Heart right ventricle (tissue), 16 donors: Measurements from ENCODE around the gene TAF5. TPM values are rescaled to one million over a fixed set of nuclear protein-coding genes. Genes with fewer than 3 reads are reported as not detected.
"Not testable (repeated sequence)": the region's sequence is repeated elsewhere in the genome, so short reads cannot be mapped to it uniquely, and the experiment has no call there.

Experiments
- ATAC-seq, 8 donors: fragments of 200-7000 bp; cut with Tn5 transposase; one replicate each; pipeline ENCODE4 v1.9.1; 2020; ENCODE audit warnings: mild to moderate bottlenecking in 8 of 8, moderate library complexity in 8 of 8, moderate number of reproducible peaks in 1 of 8
- DNase-seq, 2 donors: peaks; one replicate each; pipeline ENCODE4 v3.0.0-alpha.2; 2020
- H3K27ac ChIP-seq, 10 donors: fragments of 200-600 bp; sonication (generic) in 2 of 10; one replicate each; pipeline versions ENCODE4 v1.5.0 to v1.8.0; 2020 to 2022; ENCODE audit warnings: mild to moderate bottlenecking in 3 of 10
- H3K27me3 ChIP-seq, 7 donors: fragments of 200-600 bp; one replicate each; pipeline ENCODE4 v1.8.0; 2021 to 2022; ENCODE audit warnings: mild to moderate bottlenecking in 2 of 7
- H3K36me3 ChIP-seq, 9 donors: fragments of 200-600 bp; sonication (generic) in 1 of 9; one replicate each; pipeline versions ENCODE4 v1.5.0 to v1.8.0; 2020 to 2022; ENCODE audit warnings: mild to moderate bottlenecking in 2 of 9
- H3K4me1 ChIP-seq, 9 donors: fragments of 200-600 bp; sonication (generic) in 1 of 9; one replicate each; pipeline versions ENCODE4 v1.5.0 to v1.8.0; 2020 to 2022; ENCODE audit warnings: mild to moderate bottlenecking in 4 of 9
- H3K4me3 ChIP-seq, 10 donors: fragments of 200-600 bp; sonication (generic) in 2 of 10; one replicate each; pipeline versions ENCODE4 v1.5.0 to v1.8.0; 2020 to 2022; ENCODE audit warnings: mild to moderate bottlenecking in 7 of 10, moderate library complexity in 2 of 10
- H3K9me3 ChIP-seq, 11 donors: fragments of 200-600 bp in 10 of 11; sonication (generic) in 2 of 11; one replicate each; pipeline versions ENCODE4 v1.5.0 to v1.8.0; 2013 to 2022; ENCODE audit warnings: mild to moderate bottlenecking in 2 of 11, control low read depth in 1 of 11, moderate library complexity in 1 of 11
- WGBS, 2 donors: extraction: QIAGEN DNeasy Blood & Tissue Kit; methylation state at CpG; one replicate each; pipeline ENCODE4 v1.1.7; 2013; ENCODE audit warnings: inconsistent platforms in 1 of 2; 5-methylcytosine and 5-hydroxymethylcytosine counted together
- intact Hi-C, 10 donors: fragments of 100-400 bp; cut with DNase I; formaldehyde crosslinking; loops; one replicate each; pipeline versions ENCODE4 v1.11.1 to v1.14.2; 2022
- polyA plus RNA-seq, 2 donors: library from polyadenylated mRNA; stranded (reverse); fragments of 200-250 nt; gene quantifications; one replicate each; pipeline ENCODE4 v1.2.3, GENCODE V29; 2013
- total RNA-seq, 10 donors: library from RNA; stranded (reverse); fragmentation: NEBNext Ultra II Directional in 3 of 10; extraction: Animal tissue kit (Norgen Biotek cat#: 25700) in 3 of 10; gene quantifications; one replicate each; pipeline versions ENCODE4 v1.2.1 to v1.2.4, GENCODE V29; 2021 to 2023
- TF ChIP-seq, protein P1 (sequence below), 9 donors: fragments of 200-600 bp; sonication (generic) in 2 of 9; IDR thresholded peaks; one replicate each; pipeline versions ENCODE4 v1.5.0 to v1.8.0; 2021 to 2022; ENCODE audit warnings: antibody characterized with exemption in 9 of 9, mild to moderate bottlenecking in 5 of 9, moderate library complexity in 1 of 9
- donor health status: Arrhythmogenic right ventricular cardiomyopathy.
- donor health status: ischemic (EF 13 %, LVEDD 7.1; RV severe dilation, severe dysfunction).
- donor health status: healthy with polysubstance abuse.
- donor health status: DM: no; HTN: yes; CAD: no.
- donor health status: DM: no; HTN: no; CAD: no.
- donor health status: ischemic (EF 25% LVEDD 6.9; RV normal size, moderate dysfunction).
- donor health status: ischemic (EF 25% LVEDD 5.7; RV mildly dilated, moderate dysfunction).
- donor health status: healthy.
- donor health status: DM: yes; HTN: yes; CAD: no.
- donor health status: Ischemic cardiomyopathy.
- donor health status: ischemic (EF 35%, LVEDD 5.7; RV mildly dilated, moderate dysfunction).
- donor health status: nonischemic (EF 11% LVEDD 7.7; RV severe dilation, severe dysfunction).
- donor health status: DM: yes; HTN: yes; CAD: no.
- donor health status: PGD.
- donor health status: ischemic (EF 29% LVEDD 5.4; RV normal size, mild dysfunction).
- donor health status: nonischemic (EF 23%, LVEDD 6.1; RV moderate dilation, normal function).

Gene TAF5
- total and polyA plus RNA-seq, 12 donors: 1.5 to 3.8 (median 2.1) TPM

DNA sequence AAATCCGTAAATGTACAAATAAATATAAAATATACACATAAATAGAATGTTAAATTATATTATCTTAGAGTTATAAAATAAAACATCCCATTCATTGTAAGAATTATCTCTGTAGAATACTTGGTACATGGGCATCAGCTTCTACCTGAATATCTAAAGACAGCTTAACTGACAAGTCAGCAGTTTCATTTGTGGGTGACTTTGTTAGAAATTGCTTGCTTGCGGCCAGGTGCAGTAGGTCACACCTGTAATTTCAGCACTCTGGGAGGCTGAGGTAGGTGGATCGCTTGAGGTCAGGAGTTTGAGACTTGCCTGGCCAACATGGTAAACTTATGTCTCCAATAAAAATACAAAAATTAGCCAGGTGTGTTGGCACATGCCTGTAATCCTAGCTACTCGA, 31.4 kb upstream of the TAF5 start:
- ATAC-seq: no peak

DNA sequence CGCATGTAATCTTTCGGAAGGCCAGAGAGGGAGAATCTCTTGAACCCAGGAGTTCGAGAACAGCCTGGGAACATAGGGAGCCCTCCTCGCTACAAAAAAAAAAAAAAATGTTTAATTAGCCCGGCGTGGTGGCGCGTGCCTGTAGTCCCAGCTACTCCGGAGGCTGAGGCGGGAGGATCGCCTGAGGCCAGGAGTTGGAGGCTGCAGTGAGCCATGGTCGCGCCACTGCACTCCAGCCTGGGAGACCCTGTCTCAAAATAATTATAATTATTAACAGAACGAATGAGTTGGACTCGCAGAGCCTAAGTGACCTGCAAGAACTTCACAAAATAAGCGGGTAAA, 17.6 kb upstream of the TAF5 start:
- Histone ChIP-seq H3K27me3 (no peaks in the 10 kb centered on the region), H3K4me1 (peaks cover 0 to 21% (median 11%) of the 10 kb centered on the region in 9 donors), H3K4me3 (peak overlapping the region; percentile 60 to 99 (median 80)), H3K9me3 (no peaks in the 10 kb centered on the region), H3K36me3 (peaks cover 0 to 40% (median 19%) of the 10 kb centered on the region in 9 donors), H3K27ac (peak overlapping the region in 9 of 10 donors; percentile 68 to 90 (median 83))
- WGBS, 2 donors: 55 to 60% methylated on average over 16 of the region's 16 CpGs
- DNase-seq (no peak), ATAC-seq (peak in 2 of 8 donors; percentile 5 to 9)
- intact Hi-C loops: no loop called here
- TF ChIP-seq, protein P1, sequence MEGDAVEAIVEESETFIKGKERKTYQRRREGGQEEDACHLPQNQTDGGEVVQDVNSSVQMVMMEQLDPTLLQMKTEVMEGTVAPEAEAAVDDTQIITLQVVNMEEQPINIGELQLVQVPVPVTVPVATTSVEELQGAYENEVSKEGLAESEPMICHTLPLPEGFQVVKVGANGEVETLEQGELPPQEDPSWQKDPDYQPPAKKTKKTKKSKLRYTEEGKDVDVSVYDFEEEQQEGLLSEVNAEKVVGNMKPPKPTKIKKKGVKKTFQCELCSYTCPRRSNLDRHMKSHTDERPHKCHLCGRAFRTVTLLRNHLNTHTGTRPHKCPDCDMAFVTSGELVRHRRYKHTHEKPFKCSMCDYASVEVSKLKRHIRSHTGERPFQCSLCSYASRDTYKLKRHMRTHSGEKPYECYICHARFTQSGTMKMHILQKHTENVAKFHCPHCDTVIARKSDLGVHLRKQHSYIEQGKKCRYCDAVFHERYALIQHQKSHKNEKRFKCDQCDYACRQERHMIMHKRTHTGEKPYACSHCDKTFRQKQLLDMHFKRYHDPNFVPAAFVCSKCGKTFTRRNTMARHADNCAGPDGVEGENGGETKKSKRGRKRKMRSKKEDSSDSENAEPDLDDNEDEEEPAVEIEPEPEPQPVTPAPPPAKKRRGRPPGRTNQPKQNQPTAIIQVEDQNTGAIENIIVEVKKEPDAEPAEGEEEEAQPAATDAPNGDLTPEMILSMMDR (IDR thresholded peaks at IDR 0.05): no peak

More for the DNA sequence above, 31.4 kb upstream of the TAF5 start:
- TF ChIP-seq, protein P1 (IDR thresholded peaks at IDR 0.05): no peak
- no peaks in the 10 kb centered on the region for H3K9me3 ChIP-seq
- no peak for DNase-seq
- no peak overlapping the region for H3K27ac ChIP-seq
- H3K36me3 ChIP-seq: peaks cover 0 to 84% (median 9%) of the 10 kb centered on the region in 9 donors
- 94 to 97% methylated on average over 4 of the region's 4 CpGs for WGBS, 2 donors
- no peaks in the 10 kb centered on the region for H3K27me3 ChIP-seq
- H3K4me1 ChIP-seq: no peaks in the 10 kb centered on the region
- intact Hi-C loops: loop anchor here in 3 of 10 donors (10.0 kb wide), 2 partner anchors 422 to 502 kb away; partner anchors contain the start of genes CYP17A1 (in 2 of the 3) and CNNM2 (in 1 of the 3)
- no peak overlapping the region for H3K4me3 ChIP-seq

DNA sequence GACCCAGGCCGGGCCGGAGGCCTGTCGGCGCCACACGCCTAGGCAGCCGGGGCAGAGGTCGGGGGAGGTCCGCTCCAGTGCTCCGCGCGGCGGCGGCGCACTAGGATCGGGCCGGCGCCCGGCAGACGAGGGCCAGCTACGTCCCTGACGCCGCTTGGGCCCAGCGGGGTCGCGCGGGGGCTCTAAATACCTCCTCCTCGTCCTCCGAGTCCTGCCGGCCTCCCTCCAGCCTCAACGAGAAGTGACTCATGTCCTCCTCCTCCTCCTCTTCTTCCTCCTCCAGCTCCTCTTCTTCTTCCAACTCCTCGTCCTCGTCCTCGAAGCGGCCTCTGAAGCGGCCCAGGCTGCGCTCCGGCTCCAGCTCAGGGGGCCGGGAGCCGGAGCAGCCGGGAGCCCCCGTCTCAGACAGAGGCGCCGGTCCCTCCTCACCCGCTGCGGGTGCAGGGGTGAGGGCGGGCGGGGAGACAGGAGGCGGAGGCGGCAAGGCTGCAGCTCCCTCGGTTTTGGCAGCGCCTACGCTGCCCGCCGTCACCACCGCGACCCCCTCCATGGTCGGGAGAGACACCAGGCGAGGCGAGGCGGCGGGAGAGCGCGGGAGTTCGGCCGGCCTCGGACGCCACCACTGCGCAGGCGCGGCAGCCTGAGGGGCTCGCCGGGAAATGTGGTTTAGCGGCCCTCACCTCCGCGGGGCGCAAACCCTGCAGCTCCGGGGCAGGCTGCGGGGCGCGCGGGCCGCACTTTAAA, 17.1 kb upstream of the TAF5 start, which contains the start of gene PCGF6:
TSS of gene PCGF6 (minus strand) at position 624 of the 744 bp plus-strand sequence. CDS start at position 550, 74 bp downstream.
- peak; percentile 82 to 88 for DNase-seq
- Histone ChIP-seq H3K27me3 (no peaks in the 10 kb centered on the region), H3K4me3 (peak within 1 kb of the TSS; percentile 60 to 99 (median 80)), H3K4me1 (peaks cover 0 to 21% (median 11%) of the 10 kb centered on the region in 9 donors), H3K27ac (peak within 1 kb of the TSS in 9 of 10 donors; percentile 68 to 90 (median 83)), H3K36me3 (peaks cover 0 to 34% (median 17%) of the 10 kb centered on the region in 9 donors), H3K9me3 (no peaks in the 10 kb centered on the region)
- intact Hi-C loops: no loop called here
- ATAC-seq: peak; percentile 95 to 99 (median 97)
- TF ChIP-seq, protein P1 (IDR thresholded peaks at IDR 0.05): peak in 3 of 9 donors; percentile 30 to 35 (median 32)
- 0% methylated on average over 76 to 82 of the region's 82 CpGs for WGBS, 2 donors

DNA sequence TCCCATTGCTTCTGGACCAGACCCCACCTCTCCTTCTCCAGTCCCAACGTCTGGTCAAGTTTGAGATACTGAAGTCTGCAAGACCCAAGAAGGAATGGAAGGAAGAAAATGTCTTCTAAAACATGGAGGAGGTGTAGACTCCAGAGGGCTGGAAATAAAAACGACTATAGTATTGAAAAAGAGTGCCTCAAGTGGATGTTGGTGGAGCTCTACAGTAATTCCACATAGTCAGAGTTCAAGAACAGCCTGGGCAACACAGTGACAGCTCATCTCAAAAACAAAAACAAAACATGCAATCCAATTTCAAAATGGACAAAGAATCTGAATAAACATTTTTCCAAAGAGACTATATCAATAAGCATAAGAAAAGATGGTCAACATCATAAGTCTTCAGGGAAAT, 14.5 kb upstream of the TAF5 start:
- Histone ChIP-seq H3K27me3 (no peaks in the 10 kb centered on the region), H3K27ac (no peak overlapping the region), H3K36me3 (peaks cover 0 to 8% (median 0%) of the 10 kb centered on the region in 9 donors), H3K4me1 (peaks cover 0 to 21% (median 11%) of the 10 kb centered on the region in 9 donors), H3K4me3 (no peak overlapping the region), H3K9me3 (no peaks in the 10 kb centered on the region)
- ATAC-seq: no peak
- intact Hi-C loops: no loop called here
- TF ChIP-seq, protein P1 (IDR thresholded peaks at IDR 0.05): no peak
- 30 to 33% methylated on average over 2 of the region's 2 CpGs for WGBS, 2 donors
- no peak for DNase-seq

DNA sequence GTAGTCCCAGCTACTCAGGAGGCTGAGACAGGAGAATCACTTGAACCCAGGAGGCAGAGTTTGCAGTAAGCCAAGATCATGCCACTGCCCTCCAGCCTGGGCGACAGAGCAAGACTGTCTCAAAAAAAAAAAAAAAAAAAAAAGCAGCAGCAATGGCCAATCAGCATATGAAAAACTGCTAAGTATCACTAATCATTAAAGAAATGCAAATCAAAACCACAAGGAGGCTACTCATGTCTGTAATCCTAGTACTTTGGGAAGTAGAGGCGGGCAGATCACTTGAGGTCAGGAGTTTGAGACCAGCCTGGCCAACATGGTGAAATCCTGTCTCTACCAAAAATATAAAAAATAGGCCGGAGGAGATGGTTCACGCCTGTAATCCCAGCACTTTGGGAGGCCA, 13.2 kb upstream of the TAF5 start:
- H3K27me3 ChIP-seq, ATAC-seq, intact Hi-C loops, H3K36me3 ChIP-seq, DNase-seq, H3K27ac ChIP-seq, H3K4me3 ChIP-seq, H3K9me3 ChIP-seq: not testable (repeated sequence)
- H3K4me1 ChIP-seq: peaks cover 0 to 16% (median 7%) of the 10 kb centered on the region in 9 donors
- WGBS, 2 donors: 95 to 99% methylated on average over 4 of the region's 4 CpGs
